Measurements from ENCODE around the gene ALAS1. TPM values are rescaled to one million over a fixed set of nuclear protein-coding genes. Genes with fewer than 3 reads are reported as not detected.

ALAS1 gene
- polyA plus RNA-seq, 1 donor (not counting 4 experiments of a cell fraction or from before 2014, with no cell fraction given) = 74.1 TPM

GRCh38 chr3:52208556-52208955 is 10.6 kb downstream of the ALAS1 start:
- Histone ChIP-seq H3K9me3 (ENCODE audit: control insufficient read depth, low read depth, low read length) (no peaks in the 10 kb centered on the region), H2AFZ (ENCODE audit: control insufficient read depth, low read length) (no peak overlapping the region), H3K4me2 (ENCODE audit: control insufficient read depth, extremely low read depth, insufficient read depth, low read depth, low read length) (no peak overlapping the region), H3K4me1 (ENCODE audit: control insufficient read depth, extremely low read depth, insufficient read depth, low read length) (peaks cover 14% of the 10 kb centered on the region), H3K27me3 (ENCODE audit: control insufficient read depth, extremely low read depth, insufficient read depth, low read length) (no peaks in the 10 kb centered on the region), H4K20me1 (ENCODE audit: control insufficient read depth, extremely low read depth, insufficient read depth, low read length) (no peaks in the 10 kb centered on the region), H3K79me2 (ENCODE audit: control insufficient read depth, insufficient read depth, low read length) (no peaks in the 10 kb centered on the region), H3K9me1 (ENCODE audit: control insufficient read depth, extremely low read depth, insufficient read depth, low read length) (no peaks in the 10 kb centered on the region), H3K27ac (ENCODE audit: control insufficient read depth, insufficient read depth, low read length) (no peak overlapping the region), H3K9ac (ENCODE audit: control insufficient read depth, extremely low read depth, insufficient read depth, low read length) (no peak overlapping the region), H3K36me3 (ENCODE audit: control insufficient read depth in 2 of 2, extremely low read depth in 1 of 2, insufficient read depth in 2 of 2, low read length in 2 of 2) (peaks cover 47 to 74% of the 10 kb centered on the region in 2 experiments), H3K4me3 (ENCODE audit: control insufficient read depth in 2 of 3, extremely low read depth in 1 of 3, insufficient read depth in 2 of 3, low read depth in 1 of 3, low read length in 3 of 3) (no peak overlapping the region)
- dilution Hi-C loops (cut with MboI; ENCODE audit: extremely low pct_ligation_motif_present, low sequenced_read_pairs) = no loop called here
- no peak for FAIRE-seq
- DNase-seq (ENCODE audit: low read depth, low spot score) = no peak
- TF ChIP-seq CTCF (optimal IDR thresholded peaks at IDR 0.05 in 1 of 3, IDR thresholded peaks at IDR 0.05 in 1 of 3, conservative IDR thresholded peaks at IDR 0.05 in 1 of 3; ENCODE audit: extremely low read depth in 1 of 3, insufficient read depth in 2 of 3, low read length in 3 of 3) (no peak), EZH2 (IDR thresholded peaks at IDR 0.05; ENCODE audit: low read length) (no peak)

GRCh38 chr3:52210037-52210436 is 12.1 kb downstream of the ALAS1 start:
- Histone ChIP-seq H3K36me3 (ENCODE audit: control insufficient read depth in 2 of 2, extremely low read depth in 1 of 2, insufficient read depth in 2 of 2, low read length in 2 of 2) (peaks cover 47 to 65% of the 10 kb centered on the region in 2 experiments), H3K4me1 (ENCODE audit: control insufficient read depth, extremely low read depth, insufficient read depth, low read length) (peaks cover 7% of the 10 kb centered on the region), H3K27me3 (ENCODE audit: control insufficient read depth, extremely low read depth, insufficient read depth, low read length) (no peaks in the 10 kb centered on the region), H3K9me1 (ENCODE audit: control insufficient read depth, extremely low read depth, insufficient read depth, low read length) (no peaks in the 10 kb centered on the region), H3K27ac (ENCODE audit: control insufficient read depth, insufficient read depth, low read length) (no peak overlapping the region), H3K4me2 (ENCODE audit: control insufficient read depth, extremely low read depth, insufficient read depth, low read depth, low read length) (no peak overlapping the region), H3K4me3 (ENCODE audit: control insufficient read depth in 2 of 3, extremely low read depth in 1 of 3, insufficient read depth in 2 of 3, low read depth in 1 of 3, low read length in 3 of 3) (no peak overlapping the region), H3K9ac (ENCODE audit: control insufficient read depth, extremely low read depth, insufficient read depth, low read length) (no peak overlapping the region), H3K79me2 (ENCODE audit: control insufficient read depth, insufficient read depth, low read length) (no peaks in the 10 kb centered on the region), H4K20me1 (ENCODE audit: control insufficient read depth, extremely low read depth, insufficient read depth, low read length) (no peaks in the 10 kb centered on the region), H2AFZ (ENCODE audit: control insufficient read depth, low read length) (no peak overlapping the region), H3K9me3 (ENCODE audit: control insufficient read depth, low read depth, low read length) (no peaks in the 10 kb centered on the region)
- TF ChIP-seq CTCF (optimal IDR thresholded peaks at IDR 0.05 in 1 of 3, IDR thresholded peaks at IDR 0.05 in 1 of 3, conservative IDR thresholded peaks at IDR 0.05 in 1 of 3; ENCODE audit: extremely low read depth in 1 of 3, insufficient read depth in 2 of 3, low read length in 3 of 3) (no peak), EZH2 (IDR thresholded peaks at IDR 0.05; ENCODE audit: low read length) (no peak)
- DNase-seq (ENCODE audit: low read depth, low spot score) = no peak
- no peak for FAIRE-seq
- dilution Hi-C loops (cut with MboI; ENCODE audit: extremely low pct_ligation_motif_present, low sequenced_read_pairs) = no loop called here
